Raji (cell line): ENCODE measurements around the gene CD99.
"Not testable (repeated sequence)": the region's sequence is repeated elsewhere in the genome, so short reads cannot be mapped to it uniquely, and the experiment has no call there.

Experiments
- POLR2A ChIP-seq: IDR thresholded peaks from 2 replicates; pipeline ENCODE4 v1.6.1; 2011; ENCODE audit warnings: low read depth, low read length, control low read depth; ENCODE audit not compliant: insufficient read depth

Gene CD99

GRCh38 chrX:2732076-2732475 is 41.0 kb downstream of the CD99 start:
- TF ChIP-seq POLR2A: no peak

- TF ChIP-seq POLR2A: no peak
Observed at GRCh38 chrX:2732649-2733048, 41.6 kb downstream of the CD99 start.

GRCh38 chrX:2733286-2733685 is 42.2 kb downstream of the CD99 start:
- TF ChIP-seq POLR2A: no peak

- TF ChIP-seq POLR2A: no peak
Observed at GRCh38 chrX:2735270-2735669, 44.2 kb downstream of the CD99 start.

GRCh38 chrX:2740672-2741071 is 49.6 kb downstream of the CD99 start:
- no peak for TF ChIP-seq POLR2A

GRCh38 chrX:2741386-2741785 is 50.3 kb downstream of the CD99 start:
- TF ChIP-seq POLR2A: no peak

GRCh38 chrX:2748171-2748814 is 57.2 kb downstream of the CD99 start:
- TF ChIP-seq POLR2A: no peak

- TF ChIP-seq POLR2A: no peak
Observed at GRCh38 chrX:2748815-2749188, 57.7 kb downstream of the CD99 start.

- TF ChIP-seq POLR2A: no peak
Observed at GRCh38 chrX:2751291-2751690, 60.2 kb downstream of the CD99 start.

GRCh38 chrX:2751874-2752300 is 60.8 kb downstream of the CD99 start, which contains the start of gene XG:
Gene XG, plus strand, starts transcription at chrX:2752040. Its CDS starts 235 bp downstream, at chrX:2752275.
- not testable (repeated sequence) for TF ChIP-seq POLR2A

GRCh38 chrX:2756548-2756947 is 65.5 kb downstream of the CD99 start:
- TF ChIP-seq POLR2A: no peak

- no peak for TF ChIP-seq POLR2A
Observed at GRCh38 chrX:2761246-2761645, 70.2 kb downstream of the CD99 start.

- no peak for TF ChIP-seq POLR2A
Observed at GRCh38 chrX:2765549-2765830, 74.4 kb downstream of the CD99 start.

GRCh38 chrX:2766906-2767305 is 75.8 kb downstream of the CD99 start:
- TF ChIP-seq POLR2A: no peak

GRCh38 chrX:2767631-2768455 is 76.7 kb downstream of the CD99 start:
- no peak for TF ChIP-seq POLR2A

GRCh38 chrX:2769615-2770014 is 78.5 kb downstream of the CD99 start:
- no peak for TF ChIP-seq POLR2A

GRCh38 chrX:2774057-2774456 is 83.0 kb downstream of the CD99 start:
- no peak for TF ChIP-seq POLR2A
